ENCODE data around the gene POC5. TPM values are rescaled to one million over a fixed set of nuclear protein-coding genes. Genes with fewer than 3 reads are reported as not detected.

The POC5 gene
- total RNA-seq, 1 experiment from 2014 or later: 48.0 TPM

- no peaks in the 10 kb centered on the region for H3K27me3 ChIP-seq (ENCODE audit: low read length)
- H3K4me3 ChIP-seq (ENCODE audit: low read length): no peak overlapping the region
- H3K4me1 ChIP-seq (ENCODE audit: low read length): peaks cover 5% of the 10 kb centered on the region
- H3K4me2 ChIP-seq (ENCODE audit: low read depth, low read length, poor library complexity, severe bottlenecking): no peak overlapping the region
- H3K36me3 ChIP-seq (ENCODE audit: insufficient read depth, low read length): no peaks in the 10 kb centered on the region
- DNase-seq: no peak
- no peaks in the 10 kb centered on the region for H3K9me3 ChIP-seq (ENCODE audit: low read length)
- H2AFZ ChIP-seq (ENCODE audit: low read length): no peak overlapping the region
- H4K20me1 ChIP-seq (ENCODE audit: insufficient read depth, low read depth, low read length): no peaks in the 10 kb centered on the region
- no peaks in the 10 kb centered on the region for H3K79me2 ChIP-seq (ENCODE audit: low read length)
- H3K9me2 ChIP-seq (replicated peaks; ENCODE audit: insufficient read depth, low read length): no peaks in the 10 kb centered on the region; the same call in 1 of the 2 replicates
- H3K9ac ChIP-seq (ENCODE audit: low read length): no peak overlapping the region
- H3K27ac ChIP-seq (ENCODE audit: low read length): no peak overlapping the region
Observed at GRCh38 chr5:75627801-75628200, 89.4 kb downstream of the POC5 start.

GRCh38 chr5:75626959-75627358, 90.3 kb downstream of the POC5 start:
- DNase-seq: no peak

More at GRCh38 chr5:75626959-75627358, 90.3 kb downstream of the POC5 start:
- no peaks in the 10 kb centered on the region for H3K79me2 ChIP-seq (ENCODE audit: low read length)
- H2AFZ ChIP-seq (ENCODE audit: low read length): no peak overlapping the region
- H3K4me3 ChIP-seq (ENCODE audit: low read length): no peak overlapping the region
- no peaks in the 10 kb centered on the region for H3K27me3 ChIP-seq (ENCODE audit: low read length)
- no peaks in the 10 kb centered on the region for H3K9me3 ChIP-seq (ENCODE audit: low read length)
- H3K4me2 ChIP-seq (ENCODE audit: low read depth, low read length, poor library complexity, severe bottlenecking): no peak overlapping the region
- no peak overlapping the region for H3K27ac ChIP-seq (ENCODE audit: low read length)
- peaks cover 5% of the 10 kb centered on the region for H3K4me1 ChIP-seq (ENCODE audit: low read length)
- H3K9me2 ChIP-seq (replicated peaks; ENCODE audit: insufficient read depth, low read length): no peaks in the 10 kb centered on the region; the same call in 1 of the 2 replicates
- no peaks in the 10 kb centered on the region for H4K20me1 ChIP-seq (ENCODE audit: insufficient read depth, low read depth, low read length)
- H3K9ac ChIP-seq (ENCODE audit: low read length): no peak overlapping the region
- no peaks in the 10 kb centered on the region for H3K36me3 ChIP-seq (ENCODE audit: insufficient read depth, low read length)

Small RNAs within 50 kb of the gene (small RNA-seq; reads per million reads assigned to genes)
- not detected for gene RNU6-680P

Other genes starting within 250 kb of the POC5 start
- 20.6 and 49.8 TPM in 2 replicates for gene CERT1, start 205.8 kb downstream of the POC5 start, total RNA-seq (2014; rRNA removed; shearing (Covaris generic); ENCODE audit: low replicate concordance)
- 14.2 and 28.4 TPM in 2 replicates for gene POLK, start 205.5 kb downstream of the POC5 start, total RNA-seq (2014; rRNA removed; shearing (Covaris generic); ENCODE audit: low replicate concordance)
- 0.52 and 0.54 TPM in 2 replicates for gene ANKDD1B, start 106.0 kb downstream of the POC5 start, total RNA-seq (2014; rRNA removed; shearing (Covaris generic); ENCODE audit: low replicate concordance)

All from Karpas-422 (cell line).